Measurements from ENCODE around the gene EEPD1.

EEPD1 gene

GRCh38 chr7:36283711-36284130, 130.7 kb downstream of the EEPD1 start:
- TF ChIP-seq SNAI2 (CRISPR knock-in tag; IDR thresholded peaks at IDR 0.05) (no peak), PPARA (CRISPR knock-in tag; IDR thresholded peaks at IDR 0.05; ENCODE audit: borderline replicate concordance) (no peak), TSHZ2 (CRISPR knock-in tag; IDR thresholded peaks at IDR 0.05) (no peak), TOX (CRISPR knock-in tag; IDR thresholded peaks at IDR 0.05; ENCODE audit: borderline replicate concordance) (no peak), TCF4 (CRISPR knock-in tag; IDR thresholded peaks at IDR 0.05; ENCODE audit: borderline replicate concordance) (no peak), GLIS3 (CRISPR knock-in tag; IDR thresholded peaks at IDR 0.05) (no peak), CREB5 (CRISPR knock-in tag; IDR thresholded peaks at IDR 0.05; ENCODE audit: low read depth) (no peak), ISL1 (CRISPR knock-in tag; IDR thresholded peaks at IDR 0.05) (no peak), ZFP30 (CRISPR knock-in tag; IDR thresholded peaks at IDR 0.05) (no peak)
- no peak for ATAC-seq

- ATAC-seq = no peak
- TF ChIP-seq GLIS3 (CRISPR knock-in tag; IDR thresholded peaks at IDR 0.05) (no peak), POU6F1 (CRISPR knock-in tag; IDR thresholded peaks at IDR 0.05; ENCODE audit: borderline replicate concordance, low read depth) (no peak), SNAI2 (CRISPR knock-in tag; IDR thresholded peaks at IDR 0.05) (no peak), ARNTL (CRISPR knock-in tag; IDR thresholded peaks at IDR 0.05; ENCODE audit: borderline replicate concordance, low read depth) (no peak), RARB (CRISPR knock-in tag; IDR thresholded peaks at IDR 0.05) (no peak), ZFP3 (CRISPR knock-in tag; IDR thresholded peaks at IDR 0.05) (no peak), OSR1 (CRISPR knock-in tag; IDR thresholded peaks at IDR 0.05) (no peak), ZNF565 (CRISPR knock-in tag; conservative IDR thresholded peaks at IDR 0.05; ENCODE audit: low read depth) (no peak), CSRNP3 (CRISPR knock-in tag; IDR thresholded peaks at IDR 0.05) (no peak), ZNF70 (CRISPR knock-in tag; IDR thresholded peaks at IDR 0.05) (no peak)
Observed at GRCh38 chr7:36284456-36285090, 131.5 kb downstream of the EEPD1 start.

- no peak for ATAC-seq
- TF ChIP-seq OSR1 (CRISPR knock-in tag; IDR thresholded peaks at IDR 0.05) = no peak
- TF ChIP-seq PPARA (CRISPR knock-in tag; IDR thresholded peaks at IDR 0.05; ENCODE audit: borderline replicate concordance) = no peak
- TF ChIP-seq CSRNP3 (CRISPR knock-in tag; IDR thresholded peaks at IDR 0.05) = no peak
- no peak for TF ChIP-seq ESRRG (CRISPR knock-in tag; IDR thresholded peaks at IDR 0.05)
- no peak for TF ChIP-seq TSHZ2 (CRISPR knock-in tag; IDR thresholded peaks at IDR 0.05)
- no peak for TF ChIP-seq ARNTL (CRISPR knock-in tag; IDR thresholded peaks at IDR 0.05; ENCODE audit: borderline replicate concordance, low read depth)
- TF ChIP-seq SNAI2 (CRISPR knock-in tag; IDR thresholded peaks at IDR 0.05) = no peak
- TF ChIP-seq TCF4 (CRISPR knock-in tag; IDR thresholded peaks at IDR 0.05; ENCODE audit: borderline replicate concordance) = no peak
- TF ChIP-seq ZNF565 (CRISPR knock-in tag; conservative IDR thresholded peaks at IDR 0.05; ENCODE audit: low read depth) = no peak
- TF ChIP-seq RARB (CRISPR knock-in tag; IDR thresholded peaks at IDR 0.05) = no peak
- no peak for TF ChIP-seq GLIS3 (CRISPR knock-in tag; IDR thresholded peaks at IDR 0.05)
- no peak for TF ChIP-seq CREB5 (CRISPR knock-in tag; IDR thresholded peaks at IDR 0.05; ENCODE audit: low read depth)
- no peak for TF ChIP-seq ZNF8 (CRISPR knock-in tag; IDR thresholded peaks at IDR 0.05)
- no peak for TF ChIP-seq ISL1 (CRISPR knock-in tag; IDR thresholded peaks at IDR 0.05)
- TF ChIP-seq ZFP30 (CRISPR knock-in tag; IDR thresholded peaks at IDR 0.05) = no peak
- TF ChIP-seq PATZ1 (CRISPR knock-in tag; IDR thresholded peaks at IDR 0.05; ENCODE audit: borderline replicate concordance) = no peak
Observed at GRCh38 chr7:36285276-36285675, 132.2 kb downstream of the EEPD1 start.

Measured in SK-N-SH treated with all-trans-retinoic acid at 6 μM for 48 hours (cell line).